ENCODE measurements around the gene CEP112.

The CEP112 gene
- 3.2 to 6.1 (median 4.4) reads per million in 4 donors for total RNA-seq

DNA sequence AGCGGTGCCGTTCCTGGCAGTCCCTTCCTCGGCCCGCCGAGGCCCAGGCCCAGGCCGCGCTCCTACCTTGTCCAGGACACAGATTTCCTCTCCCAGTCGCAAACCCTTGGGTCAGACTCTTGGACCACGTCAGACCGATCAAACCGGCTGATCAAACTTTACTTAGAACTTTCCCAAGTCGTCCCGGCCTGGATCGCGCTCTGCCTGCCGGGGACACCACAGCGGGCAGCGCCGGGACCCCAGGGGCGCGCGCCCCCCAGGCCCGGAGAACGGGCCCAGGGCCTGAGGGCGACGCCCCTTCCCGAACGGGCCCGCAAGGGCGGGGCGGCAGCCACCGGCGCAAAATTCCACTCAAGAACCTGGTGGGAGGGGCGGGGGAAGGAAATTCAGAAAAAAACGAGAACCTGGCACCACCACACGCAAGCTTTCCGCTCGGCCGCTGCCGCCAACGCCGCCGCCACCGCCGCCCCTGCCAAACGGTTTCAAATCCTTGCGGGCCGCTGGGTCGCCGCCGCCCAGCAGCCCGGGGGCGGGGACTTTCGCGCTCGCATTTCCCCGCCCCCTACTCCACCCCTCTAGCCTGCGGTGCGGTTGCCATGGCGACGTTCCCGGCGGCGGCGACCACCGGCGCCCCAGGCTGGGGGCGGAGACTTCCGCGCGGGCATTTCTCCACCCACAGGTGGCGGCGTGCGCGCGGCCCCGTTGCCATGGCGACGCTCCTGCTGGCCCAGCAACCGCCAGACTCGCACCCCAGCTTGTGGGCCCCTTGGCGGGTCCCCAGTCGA, at the start of gene CEP112:
Gene CEP112, minus strand, starts transcription at position 541 of the 785 bp plus-strand sequence.
- DNase-seq: peak; percentile 78 to 93 (median 88)

DNA sequence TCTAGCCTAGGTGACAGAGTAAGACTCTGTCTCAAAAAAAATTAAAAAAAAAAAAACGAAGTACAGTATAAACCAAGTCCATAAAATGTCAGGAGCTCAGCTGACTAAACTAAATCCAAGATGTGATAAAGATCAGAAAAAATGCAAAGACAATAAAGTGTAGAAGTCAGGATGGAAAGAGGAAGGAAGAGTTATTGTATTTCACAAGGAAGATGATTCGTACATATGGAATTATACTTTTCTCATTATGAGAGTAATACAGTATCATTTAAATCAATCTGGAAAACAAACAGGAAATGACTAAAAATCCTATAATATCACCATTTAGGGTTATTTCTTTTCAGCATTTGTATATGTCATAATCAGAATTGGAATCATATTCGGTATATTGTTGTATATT, 48.7 kb upstream of the CEP112 start:
- no peak for DNase-seq

DNA sequence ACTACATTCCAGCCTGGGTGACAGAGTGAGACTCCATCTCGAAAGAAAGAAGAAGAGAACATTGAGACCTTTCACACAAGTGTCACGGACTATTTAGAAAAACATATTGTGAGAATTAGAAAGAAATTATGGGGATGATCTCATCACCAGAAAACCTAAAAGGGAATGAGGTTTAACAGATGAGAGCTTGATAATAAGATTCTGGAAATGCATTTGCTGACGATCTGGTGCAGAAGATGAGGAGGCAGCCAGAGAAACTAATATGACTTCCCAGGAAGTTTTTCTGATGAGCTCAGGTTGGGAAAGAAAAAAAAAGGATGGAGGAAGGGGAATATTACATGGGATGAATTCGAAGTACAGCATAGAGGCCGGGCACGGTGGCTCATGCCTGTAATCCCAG, 48.1 kb upstream of the CEP112 start:
- no peak for DNase-seq

DNA sequence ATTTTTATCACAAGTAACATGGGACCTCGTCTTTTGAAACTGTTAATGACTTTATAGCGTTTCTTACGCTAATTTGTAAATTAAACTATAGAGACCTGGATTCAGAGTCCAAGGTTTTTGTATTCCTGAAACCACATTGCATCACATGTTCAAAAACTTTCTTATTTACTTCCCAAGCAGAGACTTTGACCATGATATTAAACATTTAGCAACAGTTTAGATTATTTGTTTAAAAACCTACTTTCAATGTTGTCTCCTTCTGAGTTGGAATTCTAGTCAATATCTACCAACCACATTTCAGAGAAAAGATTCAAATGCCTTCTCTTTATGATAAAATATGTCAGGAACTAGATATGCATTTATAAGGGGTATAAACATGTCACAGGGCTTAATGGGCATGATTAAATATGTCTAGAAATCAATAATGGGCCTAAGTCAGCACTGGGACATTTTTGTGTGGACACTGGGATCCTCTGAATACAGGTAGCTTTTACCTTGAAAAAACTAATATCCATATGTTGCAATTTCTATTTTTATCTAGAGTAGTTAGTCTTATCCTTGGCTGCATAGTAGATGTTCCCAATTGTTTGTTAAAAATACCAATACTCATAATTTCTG, 43.6 kb upstream of the CEP112 start:
- DNase-seq: no peak

DNA sequence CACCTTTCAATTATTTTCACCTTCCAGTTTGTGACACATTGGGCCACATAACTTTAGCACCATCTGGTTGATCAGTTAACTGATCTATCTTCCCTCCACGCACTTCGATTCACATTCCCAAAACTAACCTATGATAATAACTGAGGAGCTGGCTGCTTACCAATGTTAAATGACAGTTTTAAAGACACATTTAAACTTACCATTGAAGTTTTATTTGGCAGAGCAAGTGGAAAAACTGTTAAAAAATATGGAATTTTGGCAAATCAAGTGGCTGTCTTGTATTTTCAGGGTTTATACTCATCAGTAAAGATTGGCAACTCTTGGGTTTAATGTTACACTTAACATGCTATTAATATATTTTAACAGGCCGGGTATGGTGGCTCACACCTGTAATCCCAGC, 42.7 kb upstream of the CEP112 start:
- DNase-seq: no peak

DNA sequence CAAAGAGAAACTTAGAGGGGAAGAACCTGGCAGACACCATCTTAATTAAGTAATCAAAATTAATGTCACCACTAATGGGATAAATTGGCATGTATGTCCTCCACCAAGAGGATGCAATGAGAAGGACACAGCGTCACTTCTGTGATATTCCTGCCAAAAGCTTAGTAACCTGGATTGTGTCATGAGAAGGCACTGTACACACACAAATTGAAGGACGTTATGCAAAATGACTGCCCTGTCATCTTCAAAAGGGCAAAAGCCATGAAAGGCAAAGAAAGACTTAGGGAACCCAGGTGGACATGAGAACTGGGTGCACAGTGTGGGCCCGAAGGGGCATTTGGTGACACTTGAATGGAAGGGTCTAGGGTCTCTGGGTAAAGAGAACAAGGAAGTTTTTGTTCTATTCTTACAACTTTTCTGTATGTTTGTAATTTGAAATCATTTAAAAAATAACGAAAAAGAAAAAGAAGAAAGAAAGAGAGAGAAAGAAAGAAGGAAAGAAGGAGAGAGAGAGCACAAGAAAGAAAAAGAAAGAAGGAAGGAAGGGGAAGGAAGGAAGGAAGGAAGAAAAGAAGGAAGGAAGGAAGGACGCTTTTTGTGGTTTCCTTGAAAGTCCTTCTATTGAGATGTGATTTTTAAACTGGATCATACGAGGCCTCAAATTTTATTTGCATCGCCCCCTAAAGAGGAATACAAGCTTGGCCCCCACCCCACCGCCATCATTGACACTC, 41.3 kb upstream of the CEP112 start:
- DNase-seq: no peak

DNA sequence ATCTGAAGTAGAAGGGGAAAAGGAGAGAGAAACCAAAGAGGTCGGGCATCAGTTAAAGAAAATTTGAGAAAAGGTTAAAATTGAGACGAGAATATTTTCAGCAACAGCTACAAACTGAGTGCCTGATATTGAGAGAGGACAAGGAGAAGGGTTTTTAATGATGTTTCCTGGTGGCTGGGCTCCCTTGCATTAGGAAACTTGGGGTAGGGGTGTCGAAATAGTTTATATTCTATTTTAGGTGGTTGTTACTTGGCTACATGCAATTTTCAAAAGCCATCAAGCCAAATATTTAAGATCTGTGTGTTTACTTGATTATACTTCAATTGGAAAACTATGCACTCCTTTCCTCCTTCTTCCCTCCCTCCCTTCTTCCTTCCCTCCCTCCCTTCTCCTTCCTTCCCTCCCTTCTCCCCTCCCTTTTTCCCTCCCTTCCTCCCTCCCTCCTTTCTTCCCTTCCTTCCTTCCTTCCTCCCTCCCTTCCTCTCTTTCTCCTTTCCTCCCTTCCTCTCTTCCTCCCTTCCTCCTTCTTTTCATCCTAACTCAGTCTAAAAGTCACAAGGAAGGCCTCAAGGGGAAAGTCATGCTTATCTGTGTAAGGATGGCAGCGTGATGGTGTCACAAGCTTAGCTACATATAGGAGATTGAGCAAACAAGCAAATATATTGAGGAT, 39.1 kb upstream of the CEP112 start:
- no peak for DNase-seq

DNA sequence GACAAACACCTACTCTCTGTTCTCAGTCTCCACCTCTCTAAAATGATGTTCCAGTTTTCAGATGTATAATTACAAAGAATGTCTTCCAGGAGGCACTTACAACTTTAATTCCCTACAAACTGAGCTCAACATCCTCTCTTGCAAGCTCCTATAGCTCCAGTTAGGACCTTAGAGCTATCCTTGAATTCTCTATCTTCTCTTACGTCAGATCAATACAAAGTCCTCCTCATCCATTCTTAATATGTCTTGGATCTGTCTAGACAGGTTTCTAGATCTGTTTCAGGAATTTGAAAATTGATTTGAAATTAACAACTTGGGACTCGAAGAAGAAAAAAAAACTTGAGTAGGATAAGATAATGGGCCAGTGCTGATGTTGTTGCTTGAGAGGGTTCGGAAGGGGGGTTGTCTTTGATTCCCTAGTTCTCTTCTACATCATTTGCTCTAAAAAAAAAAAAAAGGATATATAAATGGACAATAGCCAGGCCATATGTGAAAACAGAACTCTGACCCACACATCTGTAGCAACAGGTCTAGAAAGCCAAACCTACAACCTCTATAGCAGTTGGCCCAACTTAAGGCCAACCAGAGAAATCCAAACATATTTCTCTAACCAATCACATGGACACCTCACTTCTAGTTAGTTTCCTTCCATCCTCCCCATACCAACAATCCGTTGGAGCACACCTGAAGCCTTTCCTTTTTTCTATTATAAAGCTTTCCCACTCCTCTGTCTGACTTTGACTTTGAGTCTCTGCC, 38.0 kb upstream of the CEP112 start:
- DNase-seq: no peak

DNA sequence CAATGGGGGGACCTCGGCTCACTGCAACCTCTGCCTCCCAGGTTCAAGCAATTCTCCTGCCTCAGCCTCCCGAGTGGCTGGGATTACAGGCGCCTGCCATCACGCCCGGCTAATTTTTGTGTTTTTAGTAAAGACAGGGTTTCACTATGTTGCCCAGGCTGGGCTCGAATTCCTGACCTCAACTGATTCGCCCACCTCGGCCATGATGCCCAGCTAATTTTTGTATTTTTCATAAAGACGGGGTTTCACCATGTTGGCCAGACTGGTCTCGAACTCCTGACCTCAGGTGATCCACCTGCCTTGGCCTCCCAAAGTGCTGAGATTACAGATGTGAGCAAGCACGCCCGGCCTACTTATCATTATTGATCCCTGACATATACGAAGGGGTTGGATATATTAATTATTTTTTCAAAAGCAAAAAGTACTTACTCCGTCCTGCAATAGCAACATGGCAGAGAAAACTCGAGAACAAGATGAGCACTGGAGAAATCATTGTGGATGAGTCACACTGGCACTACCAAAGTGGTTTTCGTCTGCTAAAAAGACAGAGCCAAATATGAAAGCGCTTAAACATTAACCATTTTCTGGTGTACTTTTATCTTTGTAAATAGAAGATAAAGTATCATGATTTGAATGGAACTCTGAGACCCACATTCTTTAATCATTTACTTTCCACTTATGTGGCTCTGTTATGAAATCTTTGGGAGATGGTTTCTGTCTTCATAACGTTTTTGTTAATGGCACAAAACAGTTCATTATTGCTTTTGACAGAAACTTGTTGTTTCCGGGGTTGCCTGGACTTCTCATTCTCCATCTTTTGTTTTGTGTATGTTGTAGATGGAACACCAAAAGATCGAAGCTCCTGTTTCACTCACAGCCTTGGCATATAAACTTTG, 37.2 kb upstream of the CEP112 start, which contains the start of gene APOH:
Gene APOH, minus strand, starts transcription at position 529 of the 896 bp plus-strand sequence. Its CDS starts 36 bp downstream, at position 493.
- no peak for DNase-seq

DNA sequence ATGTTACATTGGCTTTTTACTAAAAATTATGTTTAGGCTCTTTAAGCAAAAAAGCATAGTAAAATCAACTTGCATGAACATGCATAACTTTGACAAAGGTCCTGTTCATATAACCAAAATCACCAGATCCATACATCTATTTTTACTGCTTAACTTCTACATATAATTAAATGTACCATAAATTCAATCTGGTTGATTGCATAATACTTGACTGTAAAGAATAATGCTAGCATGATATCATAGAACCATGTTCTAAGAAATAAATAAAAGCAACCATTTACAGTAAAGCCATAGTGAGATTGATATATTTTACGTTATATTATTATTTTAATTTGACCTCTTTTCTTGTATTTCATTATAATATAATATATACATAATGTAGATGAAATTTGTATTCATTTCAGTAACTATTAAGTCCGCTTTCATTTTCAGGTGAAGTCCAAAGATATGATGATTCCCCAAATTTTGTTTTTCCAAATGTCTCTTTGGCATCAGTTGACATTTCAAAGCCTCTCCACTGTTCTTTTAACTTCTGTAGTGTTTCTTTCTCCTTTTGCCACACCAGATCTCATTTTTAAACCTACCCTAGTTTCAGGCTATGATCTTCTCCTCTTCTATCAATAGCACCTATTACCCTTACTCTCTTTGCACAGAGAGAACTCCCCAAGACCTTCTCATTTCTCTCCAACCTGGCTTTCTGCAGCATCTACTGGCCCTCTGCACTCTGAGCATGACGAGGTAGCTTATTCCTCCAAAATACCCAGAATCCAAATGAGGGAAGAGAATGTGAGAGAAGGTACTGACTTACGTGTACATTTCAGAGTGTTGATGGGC, 35.5 kb upstream of the CEP112 start:
- no peak for DNase-seq

DNA sequence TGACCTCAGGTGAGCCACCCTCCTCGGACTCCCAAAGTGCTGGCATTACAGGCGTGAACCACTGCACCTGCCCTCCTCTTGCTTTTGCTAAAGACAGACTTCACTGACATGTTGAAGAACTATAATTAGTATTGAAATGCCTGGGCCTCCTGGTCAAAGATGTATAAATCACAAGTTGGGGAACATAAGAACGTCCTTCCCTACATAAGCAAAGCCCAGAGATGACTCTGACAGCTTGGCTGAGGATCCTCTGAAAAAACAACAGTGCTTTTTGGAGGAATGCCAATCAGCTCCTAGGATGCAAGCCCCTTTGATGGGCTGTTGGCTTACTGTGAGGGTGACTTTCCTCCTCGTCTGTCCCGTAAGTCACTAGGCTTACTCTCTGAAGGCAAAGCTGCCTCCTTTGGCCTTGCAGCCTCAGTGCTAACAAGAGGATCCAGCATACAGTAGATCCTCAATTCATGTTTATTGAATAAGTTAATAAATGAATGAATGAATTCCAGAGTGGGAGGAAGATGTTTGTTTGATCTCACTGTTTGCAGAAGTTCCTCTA, 30.9 kb upstream of the CEP112 start:
- DNase-seq: no peak

DNA sequence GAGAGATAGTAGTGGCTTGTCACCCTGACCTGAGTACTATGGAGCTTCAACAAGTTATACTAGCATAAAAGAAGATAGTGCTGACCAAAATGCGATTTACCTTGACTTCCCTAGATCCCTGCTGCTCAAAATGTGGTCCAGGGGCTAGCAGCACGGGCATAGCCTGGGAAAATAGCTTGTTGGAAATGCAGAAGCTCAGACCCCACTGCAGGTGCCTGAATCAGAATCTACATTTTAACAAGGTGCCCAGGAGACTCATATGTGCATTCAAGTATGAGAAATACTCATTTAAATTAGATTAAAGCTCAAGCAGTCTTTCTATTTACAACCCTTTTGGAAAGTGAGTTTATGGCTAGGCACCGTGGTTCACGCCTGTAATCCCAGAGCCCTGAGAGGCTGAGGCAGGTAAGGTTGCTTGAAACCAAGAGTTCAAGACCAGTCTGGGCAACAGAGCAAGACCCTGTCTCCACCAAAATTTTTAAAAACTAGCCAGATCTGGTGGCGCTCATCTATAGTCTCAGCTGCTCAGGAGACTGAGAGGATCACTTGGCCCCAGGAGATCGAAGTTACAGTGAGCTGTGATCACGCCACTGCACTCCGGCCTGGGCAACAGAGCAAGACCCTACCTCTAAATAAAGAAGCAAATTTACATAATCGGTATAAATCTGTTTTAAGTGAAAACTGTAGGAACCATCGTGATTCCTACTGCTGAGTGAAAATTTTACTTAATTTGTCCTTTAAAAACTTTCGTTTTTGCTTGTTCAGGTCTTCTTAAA, 30.0 kb upstream of the CEP112 start:
- DNase-seq: no peak

DNA sequence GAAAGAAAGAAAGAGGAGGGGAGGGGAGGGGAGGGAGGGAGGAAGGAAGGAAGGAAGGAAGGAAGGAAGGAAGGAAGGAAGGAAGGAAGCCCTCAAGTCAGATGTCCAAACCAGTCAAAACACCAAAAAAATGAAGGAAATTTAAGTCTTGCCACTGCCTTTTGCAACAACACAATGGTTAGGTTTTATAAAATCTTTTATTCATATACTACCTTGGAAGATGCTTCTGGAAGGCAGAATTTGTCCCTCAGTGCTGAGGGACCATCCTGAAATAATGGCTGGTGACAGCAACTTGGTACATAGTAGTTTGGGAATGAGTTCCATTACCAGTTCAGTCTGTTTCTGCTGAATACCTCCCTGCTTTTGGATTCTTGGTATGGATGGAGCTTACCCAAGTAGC, 29.4 kb upstream of the CEP112 start:
- no peak for DNase-seq

DNA sequence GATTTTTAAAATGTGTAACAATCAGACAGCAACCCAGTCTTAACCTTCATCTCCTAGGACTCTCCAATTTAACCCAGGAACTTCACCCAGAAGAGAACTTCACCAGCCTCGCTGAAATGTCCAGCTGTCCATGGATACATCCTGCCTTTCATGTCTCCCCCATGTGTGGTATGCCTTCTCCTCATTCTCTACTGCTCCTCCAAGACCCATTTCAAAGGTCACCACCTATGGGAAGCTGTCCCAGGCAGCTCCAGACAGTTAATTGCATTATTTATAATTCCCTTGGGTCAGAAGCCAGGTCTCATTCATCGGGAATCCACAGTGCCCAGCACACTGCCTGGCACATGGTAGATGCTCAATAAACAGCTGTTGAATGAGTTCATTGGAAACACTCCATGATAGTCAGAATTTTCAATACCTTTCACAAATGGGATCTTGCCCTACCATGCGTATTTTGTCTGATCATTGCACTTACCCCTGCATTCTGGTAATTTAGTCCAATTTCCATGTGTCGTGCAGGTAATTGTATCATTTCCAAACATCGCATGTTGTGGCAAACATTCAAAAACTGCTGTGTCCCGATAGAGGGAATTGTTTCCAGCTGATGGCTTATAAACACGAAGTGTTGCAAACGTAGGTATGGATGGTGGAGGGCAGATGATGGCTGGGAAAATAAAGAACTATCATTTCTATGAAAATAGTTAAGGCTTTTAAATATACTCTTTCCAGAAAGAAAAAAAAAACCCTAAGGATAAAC, 28.3 kb upstream of the CEP112 start:
- no peak for DNase-seq

DNA sequence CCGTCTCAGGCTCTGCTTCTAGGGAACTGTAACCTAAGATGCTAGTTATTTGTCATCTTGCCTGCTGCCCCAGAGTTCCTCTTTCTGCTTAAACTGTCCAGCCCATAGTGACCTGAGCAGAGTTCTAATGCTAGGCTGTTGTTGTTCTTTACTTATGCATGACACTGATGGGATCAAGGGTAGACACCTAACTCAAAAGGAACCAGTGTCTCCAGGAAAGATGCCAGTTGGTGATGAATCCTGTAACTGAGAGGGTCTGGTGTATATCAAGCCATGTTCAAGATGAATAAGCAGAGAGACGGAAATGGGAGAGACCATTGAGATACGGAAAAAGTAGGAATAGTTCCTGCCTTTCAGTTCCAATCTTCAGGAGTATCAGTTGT, 23.6 kb upstream of the CEP112 start:
- no peak for DNase-seq

DNA sequence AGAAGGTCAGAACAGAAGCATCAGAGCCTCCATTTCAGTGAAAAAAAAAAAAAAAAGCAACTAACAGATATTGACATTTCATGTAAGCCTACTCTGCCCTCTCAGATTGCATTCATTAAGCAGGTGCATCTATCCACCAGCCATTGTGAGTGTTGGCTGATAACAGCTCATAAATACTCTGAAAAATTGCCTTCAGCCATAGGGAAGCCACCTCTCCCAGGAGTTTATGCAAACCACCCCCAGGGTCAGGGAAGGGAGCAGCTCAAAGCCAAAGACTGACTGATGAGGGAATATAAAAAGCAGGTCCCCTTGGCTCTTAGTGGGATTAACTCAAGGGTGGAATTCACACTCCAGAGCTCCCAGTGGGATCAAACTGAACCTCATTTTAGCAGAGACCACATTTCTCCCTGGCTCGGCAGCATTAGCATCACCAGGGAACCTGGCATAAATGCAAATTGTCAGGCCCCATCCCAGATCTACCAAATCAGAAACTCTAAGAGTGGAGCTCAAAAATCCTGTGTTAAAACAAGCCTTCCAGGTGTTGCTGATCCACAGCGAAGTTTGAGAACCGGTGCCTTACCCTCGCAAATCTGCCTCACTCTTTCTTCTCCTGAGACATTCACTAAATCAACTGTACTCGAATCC, 23.1 kb upstream of the CEP112 start:
- no peak for DNase-seq

DNA sequence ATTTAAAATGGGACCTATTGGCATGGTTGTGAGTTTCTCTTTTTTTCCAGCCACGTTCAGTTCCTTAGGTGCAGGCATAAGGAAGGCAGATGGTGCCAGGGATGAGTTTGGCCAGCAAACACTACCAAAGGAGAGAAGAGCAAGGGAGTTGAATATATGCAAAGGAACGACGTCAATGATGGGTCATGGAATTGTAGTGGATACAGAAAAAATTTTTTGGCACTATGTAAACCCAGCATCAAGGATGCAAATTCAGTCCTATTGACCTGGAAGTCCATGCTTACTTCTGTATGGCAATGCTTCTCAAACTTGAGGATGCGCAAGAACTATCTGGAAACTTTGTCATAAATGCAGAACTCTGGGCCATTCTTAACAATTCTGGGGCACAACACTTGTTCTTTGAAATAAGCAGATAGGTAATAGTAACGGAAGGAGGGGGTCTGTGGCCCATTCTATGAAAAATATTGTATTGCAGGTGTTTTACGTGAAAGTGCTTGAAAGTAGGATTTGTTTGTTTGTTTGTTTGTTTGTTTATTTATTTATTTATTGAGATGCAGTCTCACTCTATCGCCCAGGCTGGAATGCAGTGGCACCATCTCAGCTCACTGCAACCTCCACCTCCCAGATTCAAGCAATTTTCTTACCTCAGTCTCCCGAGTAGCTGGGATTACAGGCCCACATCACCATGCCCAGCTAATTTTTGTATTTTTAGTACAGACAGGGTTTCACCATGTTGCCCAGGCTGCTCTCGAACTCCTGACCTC, 19.3 kb upstream of the CEP112 start:
- DNase-seq: no peak
